Liver (tissue), 9 donors: ENCODE results near the gene DHX15. TPM values are rescaled to one million over a fixed set of nuclear protein-coding genes. Genes with fewer than 3 reads are reported as not detected.

ENCODE experiments used
- DNase-seq: peaks from one replicate; pipeline ENCODE4 v3.0.0-alpha.2; 2017; ENCODE audit warnings: low spot score
- H3K27ac ChIP-seq, 2 donors: one replicate each; pipeline ENCODE4 v1.7.0; 2013; ENCODE audit warnings: inconsistent platforms in 2 of 2, low read length in 2 of 2, control low read depth in 1 of 2, low read depth in 1 of 2, mild to moderate bottlenecking in 1 of 2
- H3K27me3 ChIP-seq, 4 donors: one replicate each; pipeline versions ENCODE4 v1.6.1 to v1.7.0; 2013; ENCODE audit warnings: low read length in 3 of 4, inconsistent platforms in 1 of 4, mild to moderate bottlenecking in 1 of 4, moderate library complexity in 1 of 4; ENCODE audit not compliant: control insufficient read depth in 4 of 4, insufficient read depth in 4 of 4
- H3K36me3 ChIP-seq, 4 donors: one replicate each; pipeline versions ENCODE4 v1.6.1 to v1.7.0; 2013; ENCODE audit warnings: low read length in 3 of 4, mild to moderate bottlenecking in 3 of 4, low read depth in 1 of 4, moderate library complexity in 1 of 4; ENCODE audit not compliant: control insufficient read depth in 4 of 4, insufficient read depth in 3 of 4
- H3K4me1 ChIP-seq, 4 donors: one replicate each; pipeline versions ENCODE4 v1.6.1 to v1.7.0; 2013; ENCODE audit warnings: low read length in 3 of 4, mild to moderate bottlenecking in 3 of 4, moderate library complexity in 1 of 4; ENCODE audit not compliant: control insufficient read depth in 4 of 4, insufficient read depth in 4 of 4
- H3K4me3 ChIP-seq, 3 donors: one replicate each; pipeline versions ENCODE4 v1.6.1 to v1.7.0; 2013; ENCODE audit warnings: low read length in 3 of 3, control low read depth in 1 of 3, low read depth in 1 of 3, mild to moderate bottlenecking in 1 of 3
- H3K9ac ChIP-seq, 2 donors: one replicate each; pipeline ENCODE4 v1.7.0; 2013; ENCODE audit warnings: low read length in 2 of 2, mild to moderate bottlenecking in 2 of 2, moderate library complexity in 2 of 2, control low read depth in 1 of 2, low read depth in 1 of 2
- H3K9me3 ChIP-seq, 4 donors: one replicate each; pipeline versions ENCODE4 v1.6.1 to v1.7.0; 2013; ENCODE audit warnings: low read length in 3 of 4; ENCODE audit not compliant: control insufficient read depth in 4 of 4
- ATF3 ChIP-seq: IDR thresholded peaks from 2 replicates; pipeline ENCODE4 v1.6.1; 2016; ENCODE audit warnings: antibody characterized with exemption
- CTCF ChIP-seq: fragments of 150-350 bp; IDR thresholded peaks from 2 replicates; pipeline ENCODE4 v1.5.1; 2017; ENCODE audit warnings: improper control_type of control experiment, low read depth, low read length; ENCODE audit not compliant: missing input control
- EGR1 ChIP-seq, 2 donors: IDR thresholded peaks; 2 replicates each; pipeline ENCODE4 v1.6.1; 2016 to 2018; ENCODE audit warnings: antibody characterized with exemption in 2 of 2, low read depth in 2 of 2
- FOXA1 ChIP-seq: IDR thresholded peaks from 2 replicates; pipeline ENCODE4 v1.6.1; 2016; ENCODE audit warnings: antibody characterized with exemption
- FOXA2 ChIP-seq: IDR thresholded peaks from 2 replicates; pipeline ENCODE4 v1.6.1; 2016; ENCODE audit warnings: antibody characterized with exemption
- GABPA ChIP-seq, 2 donors: IDR thresholded peaks in 1 of 2; conservative IDR thresholded peaks in 1 of 2; 2 replicates each; pipeline ENCODE4 v1.6.1; 2016; ENCODE audit warnings: antibody characterized with exemption in 2 of 2, mild to moderate bottlenecking in 1 of 2, moderate library complexity in 1 of 2
- HNF4A ChIP-seq, 2 donors: conservative IDR thresholded peaks; 2 replicates each; pipeline ENCODE4 v1.6.1; 2016; ENCODE audit warnings: antibody characterized with exemption in 2 of 2, mild to moderate bottlenecking in 2 of 2
- HNF4G ChIP-seq: IDR thresholded peaks from 2 replicates; pipeline ENCODE4 v1.6.1; 2016; ENCODE audit warnings: antibody characterized with exemption
- JUND ChIP-seq, 2 donors: IDR thresholded peaks; 2 replicates each; pipeline ENCODE4 v1.6.1; 2016; ENCODE audit warnings: antibody characterized with exemption in 2 of 2
- MAX ChIP-seq: IDR thresholded peaks from 2 replicates; pipeline ENCODE4 v1.6.1; 2016; ENCODE audit warnings: antibody characterized with exemption
- NR2F2 ChIP-seq: IDR thresholded peaks from 2 replicates; pipeline ENCODE4 v1.6.1; 2016; ENCODE audit warnings: antibody characterized with exemption
- RAD21 ChIP-seq, 2 donors: IDR thresholded peaks; 2 replicates each; pipeline ENCODE4 v1.6.1; 2016; ENCODE audit warnings: antibody characterized with exemption in 2 of 2, mild to moderate bottlenecking in 2 of 2
- REST ChIP-seq: IDR thresholded peaks from 2 replicates; pipeline ENCODE4 v1.6.1; 2016; ENCODE audit warnings: antibody characterized with exemption, mild to moderate bottlenecking
- RXRA ChIP-seq, 2 donors: IDR thresholded peaks; 2 replicates each; pipeline ENCODE4 v1.6.1; 2017 to 2018; ENCODE audit warnings: antibody characterized with exemption in 2 of 2, mild to moderate bottlenecking in 1 of 2
- SP1 ChIP-seq: IDR thresholded peaks from 2 replicates; pipeline ENCODE4 v1.6.1; 2018; ENCODE audit warnings: antibody characterized with exemption, mild to moderate bottlenecking
- TAF1 ChIP-seq: conservative IDR thresholded peaks from 2 replicates; pipeline ENCODE4 v1.6.1; 2016; ENCODE audit warnings: antibody characterized with exemption, mild to moderate bottlenecking
- YY1 ChIP-seq: IDR thresholded peaks from 2 replicates; pipeline ENCODE4 v1.6.1; 2016; ENCODE audit warnings: antibody characterized with exemption, mild to moderate bottlenecking
- ZBTB33 ChIP-seq: IDR thresholded peaks from 2 replicates; pipeline ENCODE4 v1.6.1; 2016; ENCODE audit warnings: antibody characterized with exemption
- WGBS: extraction: QIAGEN DNeasy Blood & Tissue Kit; methylation state at CpG from one replicate; pipeline ENCODE4 v1.1.7; 2013; 5-methylcytosine and 5-hydroxymethylcytosine counted together
- polyA plus RNA-seq, 2 donors: library from polyadenylated mRNA; stranded (reverse) in 1 of 2; unstranded in 1 of 2; fragments of 200-250 nt in 1 of 2; fragments of >200 nt in 1 of 2; fragmentation: Nextera tagmentation in 1 of 2; extraction: Ambion mirVana in 1 of 2; gene quantifications; one replicate each; pipeline versions ENCODE4 v1.2.1 to v1.2.3, GENCODE V29; 2013 to 2015
- total RNA-seq, 2 donors: library from RNA; depleted of rRNA; stranded (reverse); fragments of >200 nt; gene quantifications; one replicate each; pipeline ENCODE4 v1.2.3, GENCODE V29; 2014
- donor health status: healthy.
- donor health status: healthy.
- donor health status: healthy.
- donor health status: healthy.
- donor health status: healthy.

DHX15 gene
- total and polyA plus RNA-seq, 4 donors = 25.2 to 80.9 (median 51.5) TPM

- no peak for TF ChIP-seq FOXA2
- TF ChIP-seq NR2F2 = no peak
- no peak for TF ChIP-seq CTCF
- no peak for TF ChIP-seq TAF1
- no peak for TF ChIP-seq HNF4G
- TF ChIP-seq HNF4A (conservative IDR thresholded peaks at IDR 0.05) = no peak
- no peak for TF ChIP-seq GABPA (IDR thresholded peaks at IDR 0.05 in 1 of 2, conservative IDR thresholded peaks at IDR 0.05 in 1 of 2)
These were observed 10.8 kb downstream of the DHX15 start (continued) for GRCh38 chr4:24573582-24573981.

- Histone ChIP-seq H3K36me3 (peaks cover 4 to 16% (median 7%) of the 10 kb centered on the region in 4 donors), H3K4me1 (peaks cover 6 to 18% (median 7%) of the 10 kb centered on the region in 4 donors), H3K27me3 (no peaks in the 10 kb centered on the region), H3K4me3 (no peak overlapping the region), H3K27ac (no peak overlapping the region), H3K9me3 (no peaks in the 10 kb centered on the region), H3K9ac (no peak overlapping the region)
- DNase-seq = no peak
- 84% methylated on average over 5 of the region's 5 CpGs for WGBS
- no peak for TF ChIP-seq GABPA (IDR thresholded peaks at IDR 0.05 in 1 of 2, conservative IDR thresholded peaks at IDR 0.05 in 1 of 2)
- no peak for TF ChIP-seq JUND (IDR thresholded peaks at IDR 0.05)
- no peak for TF ChIP-seq EGR1 (IDR thresholded peaks at IDR 0.05; ENCODE audit: low read depth in 2 of 2)
- TF ChIP-seq YY1 = no peak
- TF ChIP-seq HNF4G = no peak
- TF ChIP-seq NR2F2 = no peak
- TF ChIP-seq SP1 = no peak
- TF ChIP-seq ZBTB33 = no peak
- TF ChIP-seq HNF4A (conservative IDR thresholded peaks at IDR 0.05) = no peak
- TF ChIP-seq ATF3 = no peak
- TF ChIP-seq MAX = no peak
- no peak for TF ChIP-seq CTCF
- TF ChIP-seq RXRA (IDR thresholded peaks at IDR 0.05) = no peak
- TF ChIP-seq REST = no peak
- no peak for TF ChIP-seq TAF1
- no peak for TF ChIP-seq RAD21 (IDR thresholded peaks at IDR 0.05)
- TF ChIP-seq FOXA1 = no peak
- TF ChIP-seq FOXA2 = no peak
These were observed 13.6 kb downstream of the DHX15 start for GRCh38 chr4:24570574-24571236.
